Dermis microvascular lymphatic vessel endothelial cell (primary cell): ENCODE data around the gene MIGA2. TPM values are rescaled to one million over a fixed set of nuclear protein-coding genes. Genes with fewer than 3 reads are reported as not detected.

Experiments used
- DNase-seq, 2 donors: peaks; one replicate each; pipeline versions ENCODE4 v3.0.0 to v3.0.0-alpha.2; 2010; ENCODE audit warnings: low read depth in 2 of 2
- total RNA-seq: library from RNA; depleted of rRNA; stranded (reverse); fragments of >200 nt; gene quantifications from 2 replicates; pipeline ENCODE4 v1.2.1, GENCODE V29; 2014

The MIGA2 gene
- total RNA-seq, 1 donor from 2014 or later, result 15.5 TPM

DNA sequence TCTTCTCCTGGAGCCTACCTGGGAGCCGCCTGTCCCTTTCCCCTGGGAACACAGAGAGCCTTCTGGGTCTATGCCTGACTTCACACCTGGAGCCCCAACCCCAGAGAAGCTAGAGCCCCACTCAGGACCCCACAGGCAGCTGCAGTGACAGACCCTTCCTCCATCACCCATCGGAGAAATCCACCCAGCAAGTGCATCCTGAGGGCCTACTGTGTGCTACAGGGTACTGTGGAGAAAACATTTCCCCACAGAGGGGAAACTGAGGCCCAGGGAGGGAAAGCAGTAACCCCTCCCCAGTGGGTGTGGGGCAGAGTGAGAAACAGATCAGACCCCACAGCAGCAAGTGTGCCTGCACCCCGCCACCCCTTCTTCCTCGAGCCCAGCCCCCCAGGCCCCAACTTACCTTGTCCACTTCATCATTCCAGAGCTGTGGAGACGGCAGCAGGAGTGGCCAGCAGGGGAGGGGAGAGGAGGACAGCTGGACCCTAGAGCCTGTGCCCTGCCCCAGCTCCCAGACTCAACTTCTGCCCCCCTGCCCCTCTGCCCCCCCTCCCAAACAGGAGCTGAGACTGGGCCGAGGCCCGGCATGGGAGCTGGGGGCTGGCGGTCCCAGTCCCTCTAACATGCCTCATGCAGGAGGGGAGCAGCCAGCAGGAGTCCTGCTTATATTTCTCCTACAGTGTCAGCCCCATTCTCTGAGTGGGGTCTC, 26.0 kb upstream of the MIGA2 start:
- DNase-seq, result no peak

DNA sequence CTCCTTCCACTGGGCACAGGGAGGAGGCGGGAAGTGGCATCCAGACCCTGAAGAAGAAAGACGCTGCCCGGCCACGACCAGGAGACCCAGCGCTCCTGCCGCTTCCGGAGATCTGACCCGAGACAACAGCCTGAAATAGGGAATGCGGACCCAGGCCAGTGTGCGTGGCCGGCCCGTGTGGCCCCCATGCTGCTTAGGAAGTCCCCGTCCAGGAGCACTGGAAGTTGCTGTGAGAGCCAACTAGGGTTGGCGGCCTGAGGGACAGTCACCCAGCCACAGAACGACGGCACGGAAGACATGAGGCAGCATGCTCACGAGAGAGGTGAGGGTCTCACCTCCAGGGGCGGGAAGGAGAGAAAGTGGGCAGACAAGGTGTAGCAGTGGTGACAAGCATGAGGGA, 25.3 kb upstream of the MIGA2 start:
- DNase-seq, result no peak

DNA sequence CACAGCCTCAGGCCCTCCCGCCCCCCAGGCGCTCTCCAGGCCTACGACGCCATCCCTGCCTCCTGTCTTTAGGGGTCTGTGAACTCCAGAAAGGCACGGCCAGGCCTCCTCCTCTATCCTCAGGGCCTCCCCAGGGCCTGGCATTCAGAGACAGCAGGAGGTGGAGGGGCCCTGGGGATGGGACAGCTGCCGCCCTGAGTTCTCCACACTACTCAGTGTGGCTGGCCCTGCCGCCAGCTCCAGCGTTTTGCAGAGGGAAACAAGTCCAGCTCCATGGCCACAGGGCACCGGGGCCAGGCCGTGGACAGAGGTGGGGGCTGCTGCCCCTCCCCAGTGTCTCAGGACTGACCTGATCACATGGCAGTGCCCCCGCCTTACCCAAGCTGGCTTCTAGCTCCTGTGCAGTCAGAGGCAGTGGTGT, 24.7 kb upstream of the MIGA2 start:
- DNase-seq, result no peak

DNA sequence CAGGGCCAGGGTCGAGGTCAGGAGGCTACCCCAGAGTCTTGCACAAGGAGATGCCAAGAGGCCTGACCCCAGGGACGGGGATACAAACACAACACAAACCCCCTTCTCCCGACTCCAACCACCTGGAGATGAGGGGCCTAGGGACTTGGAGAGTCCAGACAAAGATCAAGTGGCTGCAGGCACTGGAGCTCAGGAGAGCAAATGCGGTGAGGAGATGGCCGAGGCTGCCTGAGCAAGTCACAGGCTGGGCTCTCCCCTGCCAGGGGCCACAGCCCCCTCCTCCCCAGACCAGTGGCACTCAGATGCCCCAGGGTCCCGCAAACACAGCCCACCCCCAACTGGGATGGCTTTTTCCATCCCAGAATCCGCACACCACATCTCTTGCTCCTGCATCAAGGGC, 24.1 kb upstream of the MIGA2 start:
- DNase-seq, result no peak

DNA sequence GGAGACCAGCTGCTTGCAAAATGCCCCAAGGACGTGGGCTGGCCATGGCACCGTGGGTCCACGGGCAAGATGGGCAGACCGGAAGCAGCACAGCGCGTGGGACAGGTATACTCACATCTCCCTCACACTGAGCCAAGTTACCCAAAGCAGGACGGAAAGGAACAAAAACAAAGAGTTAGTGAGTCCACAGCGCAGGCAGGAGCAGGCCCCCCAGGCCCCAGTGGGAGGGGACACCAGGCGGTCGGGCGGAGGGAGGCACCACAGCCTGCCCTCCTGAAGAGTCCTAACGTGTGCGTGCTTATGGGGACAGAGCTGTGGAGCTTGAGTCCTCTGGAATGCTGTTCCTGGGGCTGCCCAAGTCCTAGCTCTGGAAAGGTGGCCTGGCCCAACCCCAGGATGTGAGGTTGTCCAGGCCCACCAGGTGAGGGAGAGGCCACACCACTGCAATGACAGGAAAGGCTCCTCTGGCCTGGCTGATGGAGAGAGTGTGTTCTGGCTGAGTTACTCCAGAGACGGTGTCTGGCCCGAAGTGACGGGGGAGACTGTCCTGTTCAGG, 23.5 kb upstream of the MIGA2 start:
- no peak for DNase-seq

DNA sequence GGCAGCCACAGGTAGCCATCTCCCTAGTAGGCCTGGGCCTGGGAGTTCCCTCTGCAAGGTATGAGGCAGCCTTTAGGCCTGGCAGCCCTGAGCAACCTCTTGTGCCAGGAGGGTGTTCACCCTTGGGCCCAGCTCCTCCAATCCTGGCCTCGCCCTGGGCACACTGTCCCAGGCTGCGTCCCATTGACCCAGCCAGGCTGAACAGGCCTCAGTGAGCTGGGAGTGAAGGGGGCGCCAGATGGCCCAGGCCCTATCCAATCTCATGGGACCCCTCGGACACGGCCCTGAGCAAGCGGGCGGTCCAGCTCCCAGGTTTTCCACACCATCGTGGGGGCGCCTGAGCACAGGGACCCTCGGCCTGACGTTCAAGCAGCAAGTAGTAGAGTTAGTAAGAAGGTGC, 22.8 kb upstream of the MIGA2 start:
- no peak for DNase-seq

DNA sequence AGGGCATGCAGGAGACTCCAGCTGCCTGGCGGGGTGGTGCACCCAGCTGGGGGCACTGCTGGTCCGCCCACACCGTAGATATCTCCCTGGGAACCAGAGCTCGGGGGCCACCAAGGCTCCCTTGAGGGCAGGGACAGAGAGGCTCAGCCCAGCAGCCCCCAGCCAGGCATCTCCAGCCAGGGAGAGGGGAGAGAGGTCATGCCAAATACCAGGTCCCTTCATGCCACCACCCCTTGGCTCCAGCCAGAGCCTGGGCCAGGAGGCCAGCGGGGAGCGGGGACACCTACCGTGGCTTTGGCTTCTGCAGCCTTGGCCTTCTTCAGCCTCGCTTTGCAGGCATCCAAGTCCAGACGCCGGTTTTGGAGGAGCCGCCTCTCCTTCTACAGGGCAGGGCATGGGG, 22.3 kb upstream of the MIGA2 start:
- no peak for DNase-seq

DNA sequence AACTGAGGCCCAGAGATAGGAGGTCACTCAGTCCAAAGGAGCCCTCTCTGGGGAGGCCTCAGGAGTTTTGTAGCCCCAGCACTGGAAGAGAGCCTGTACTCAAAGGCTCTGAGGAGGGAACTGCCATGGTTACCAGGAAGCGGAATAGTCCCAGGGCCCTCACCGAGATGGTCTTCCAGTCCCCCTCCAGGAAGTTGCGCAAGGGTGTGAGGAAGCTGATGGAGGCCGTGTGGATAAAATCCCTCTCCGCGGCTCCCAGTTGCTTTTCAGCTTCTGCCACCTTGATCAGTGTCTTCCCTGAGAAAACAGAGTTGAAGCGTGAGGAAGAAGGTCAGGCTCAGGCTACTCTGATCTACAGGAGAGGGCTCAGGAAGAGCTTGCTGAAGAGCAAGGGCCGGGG, 21.8 kb upstream of the MIGA2 start:
- no peak for DNase-seq

DNA sequence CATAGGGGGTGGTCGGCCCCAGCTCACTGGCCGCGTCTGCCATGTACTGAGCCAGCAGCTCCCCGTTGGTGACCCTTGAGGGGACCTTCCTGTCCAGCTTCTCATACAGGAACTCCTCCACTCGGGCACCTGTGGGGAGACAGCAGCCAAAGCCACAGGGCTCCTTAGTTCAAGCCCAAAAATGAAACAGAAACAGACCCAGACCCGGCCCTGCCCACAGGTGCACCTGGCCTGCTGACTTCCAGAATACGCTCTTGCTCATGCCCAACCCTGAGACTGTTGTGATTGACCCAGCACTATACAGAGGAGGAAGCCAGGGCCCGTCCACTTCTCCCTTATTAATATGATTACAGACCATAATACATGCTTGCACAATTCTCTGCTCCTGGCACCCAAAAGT, 15.3 kb upstream of the MIGA2 start:
- DNase-seq, result no peak

DNA sequence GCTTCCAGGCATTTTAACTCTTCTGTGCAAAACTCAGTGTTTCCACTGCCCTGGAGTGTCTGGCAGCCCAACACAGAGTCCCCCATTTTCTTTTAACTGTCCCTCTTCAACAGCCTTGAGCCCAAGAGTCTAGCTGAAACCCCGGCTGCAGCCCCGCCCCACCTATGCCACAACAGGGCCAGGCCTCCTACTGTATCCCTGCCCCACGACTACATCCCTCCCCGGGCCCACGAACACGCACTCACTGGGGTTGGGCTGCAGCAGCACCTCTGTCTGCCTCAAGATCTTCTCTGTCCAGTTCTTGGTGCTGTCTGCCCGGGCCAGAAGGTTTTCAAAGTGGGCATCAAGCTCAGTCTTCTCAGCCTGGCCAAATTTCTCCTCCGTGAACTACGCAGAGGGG, 14.4 kb upstream of the MIGA2 start:
- DNase-seq, result no peak

DNA sequence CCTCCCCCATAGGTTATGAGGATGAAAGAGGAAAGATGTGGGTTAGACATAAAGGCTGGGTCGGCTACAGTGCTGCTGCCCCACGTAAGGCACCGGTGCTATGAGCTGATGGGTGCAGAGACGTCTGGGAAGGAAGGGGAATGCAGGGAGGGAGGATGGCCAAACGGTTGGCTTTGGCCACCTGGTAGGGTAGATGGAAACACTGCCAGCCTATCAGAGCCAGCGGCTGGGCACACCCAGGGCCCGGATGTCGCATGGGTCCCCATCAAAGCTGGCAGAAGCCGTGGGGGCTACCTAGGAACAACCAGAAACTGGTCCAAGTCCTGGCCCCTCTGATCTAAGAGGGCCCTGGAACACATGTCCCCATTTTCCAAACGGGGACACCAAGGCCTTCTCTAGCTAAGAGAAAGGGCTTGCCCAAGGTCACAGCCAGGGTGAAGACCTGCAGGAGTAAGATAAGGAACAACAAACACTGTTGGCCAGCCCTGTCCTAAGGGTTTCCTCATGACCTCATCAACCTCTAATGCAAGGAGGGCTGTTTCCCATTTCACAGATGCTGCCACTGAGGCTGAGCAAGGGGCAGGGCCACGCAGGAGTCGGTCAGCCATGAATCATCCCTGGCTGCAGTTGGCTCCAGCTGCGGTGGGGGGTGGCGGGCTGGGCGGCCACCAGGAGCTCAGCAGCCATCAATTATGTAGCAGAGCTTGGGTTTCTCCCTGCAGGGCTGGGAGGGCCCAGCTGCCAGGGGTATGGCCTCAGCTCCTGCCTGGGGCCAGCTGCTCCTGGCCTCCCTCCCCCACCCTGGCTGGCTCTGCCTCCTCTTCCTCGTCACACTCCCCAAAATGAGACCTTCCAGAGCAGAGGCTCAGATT, 13.2 kb upstream of the MIGA2 start:
- no peak for DNase-seq

DNA sequence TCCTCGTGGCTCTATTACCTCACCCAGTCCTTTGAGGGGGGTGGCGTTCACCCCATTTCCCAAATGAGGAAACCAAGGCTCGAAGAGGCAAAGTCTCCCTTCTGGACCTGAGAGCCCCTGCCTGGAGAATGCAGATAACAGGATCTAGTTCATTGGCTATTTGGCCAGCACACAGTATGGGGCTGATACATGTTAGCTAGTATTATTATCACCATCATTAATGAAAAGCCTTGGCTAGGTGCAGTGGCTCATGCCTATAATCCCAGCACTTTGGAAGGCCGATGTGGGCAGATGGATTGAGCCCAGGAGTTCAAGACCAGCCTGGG, 12.6 kb upstream of the MIGA2 start:
- DNase-seq, result no peak

DNA sequence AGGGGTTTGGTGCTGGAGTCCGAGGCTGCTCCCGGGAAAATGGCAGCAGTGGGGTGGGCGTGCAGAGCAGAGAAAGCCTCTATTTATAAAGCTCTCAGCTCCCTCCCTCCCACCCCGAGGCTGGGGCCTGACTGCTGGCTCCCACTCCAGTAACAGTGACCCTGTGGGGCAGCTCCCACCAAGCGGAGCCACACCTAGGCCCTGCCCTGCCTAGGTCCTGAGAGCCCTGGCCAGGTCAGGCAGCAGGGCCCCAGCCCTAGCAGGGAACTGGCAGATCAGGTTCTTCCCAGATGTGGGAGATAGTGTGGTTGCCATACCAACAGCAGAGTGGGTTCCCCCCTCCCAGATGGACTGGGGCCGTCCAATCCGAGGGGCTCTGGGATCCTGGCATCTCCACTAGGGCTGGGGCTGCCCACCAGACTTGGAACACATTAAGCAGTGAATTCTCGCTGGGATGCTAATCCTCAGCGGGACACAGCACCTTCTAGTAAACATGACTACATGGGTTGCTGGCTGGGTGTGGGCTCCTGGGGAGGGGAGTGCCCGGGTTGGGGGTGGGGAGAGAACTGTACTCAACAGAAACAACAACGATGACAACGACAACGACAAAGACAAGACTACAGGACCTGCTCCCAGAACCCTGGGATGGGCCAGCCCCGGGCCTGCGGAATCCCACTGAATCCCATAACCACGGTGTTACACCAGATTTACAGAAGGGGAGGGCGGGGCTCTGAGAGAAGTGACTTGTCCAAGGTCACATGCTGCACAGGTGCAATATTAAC, 9.8 kb upstream of the MIGA2 start:
- DNase-seq, result no peak

DNA sequence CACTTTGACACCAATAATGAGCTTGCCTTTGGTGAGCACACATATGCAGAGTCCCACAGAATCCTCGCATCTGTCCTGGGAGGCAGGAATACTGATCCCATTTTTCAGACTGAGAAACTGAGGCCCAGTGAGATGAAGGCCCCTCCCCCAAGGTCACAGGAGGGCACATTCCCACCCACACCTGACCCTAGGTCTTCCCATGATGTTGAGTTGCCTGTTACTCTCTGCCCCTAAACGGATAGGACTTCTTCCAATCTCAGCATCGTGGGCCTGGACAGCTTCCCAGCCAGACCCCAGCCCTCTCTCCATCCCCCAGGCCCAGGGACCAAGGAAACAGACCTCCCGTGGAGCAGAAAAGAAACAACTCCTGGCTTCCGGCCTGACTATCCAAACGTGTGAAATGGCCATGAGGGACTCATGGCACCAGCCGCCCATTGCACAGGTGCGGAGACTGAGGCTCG, 9.2 kb upstream of the MIGA2 start:
- no peak for DNase-seq

DNA sequence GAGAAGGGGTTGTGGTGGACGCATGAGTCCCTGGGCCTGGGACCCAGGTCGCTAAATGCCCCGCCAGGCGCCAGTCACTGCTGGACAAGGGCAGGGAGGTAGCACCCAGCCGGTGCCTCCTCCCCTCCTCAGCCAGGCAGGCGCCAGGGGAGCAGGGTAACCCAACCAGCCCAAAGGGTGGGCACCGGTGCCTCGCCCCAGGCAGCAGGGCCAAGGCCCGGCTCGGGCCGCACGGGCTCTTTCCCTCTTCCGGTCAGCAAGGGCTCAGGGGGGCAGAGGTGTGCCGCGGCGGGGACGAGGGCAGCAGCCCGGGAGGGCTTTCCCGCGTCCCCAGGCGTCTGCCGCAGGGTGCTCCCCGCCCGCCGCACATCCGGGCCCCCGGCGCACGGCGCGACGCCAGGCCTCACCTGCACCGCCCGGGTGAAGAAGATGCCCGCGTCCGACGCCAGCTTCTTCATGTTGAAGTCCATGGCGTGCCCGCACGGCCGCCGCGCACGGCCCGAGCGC, 8.7 kb upstream of the MIGA2 start:
- no peak for DNase-seq

DNA sequence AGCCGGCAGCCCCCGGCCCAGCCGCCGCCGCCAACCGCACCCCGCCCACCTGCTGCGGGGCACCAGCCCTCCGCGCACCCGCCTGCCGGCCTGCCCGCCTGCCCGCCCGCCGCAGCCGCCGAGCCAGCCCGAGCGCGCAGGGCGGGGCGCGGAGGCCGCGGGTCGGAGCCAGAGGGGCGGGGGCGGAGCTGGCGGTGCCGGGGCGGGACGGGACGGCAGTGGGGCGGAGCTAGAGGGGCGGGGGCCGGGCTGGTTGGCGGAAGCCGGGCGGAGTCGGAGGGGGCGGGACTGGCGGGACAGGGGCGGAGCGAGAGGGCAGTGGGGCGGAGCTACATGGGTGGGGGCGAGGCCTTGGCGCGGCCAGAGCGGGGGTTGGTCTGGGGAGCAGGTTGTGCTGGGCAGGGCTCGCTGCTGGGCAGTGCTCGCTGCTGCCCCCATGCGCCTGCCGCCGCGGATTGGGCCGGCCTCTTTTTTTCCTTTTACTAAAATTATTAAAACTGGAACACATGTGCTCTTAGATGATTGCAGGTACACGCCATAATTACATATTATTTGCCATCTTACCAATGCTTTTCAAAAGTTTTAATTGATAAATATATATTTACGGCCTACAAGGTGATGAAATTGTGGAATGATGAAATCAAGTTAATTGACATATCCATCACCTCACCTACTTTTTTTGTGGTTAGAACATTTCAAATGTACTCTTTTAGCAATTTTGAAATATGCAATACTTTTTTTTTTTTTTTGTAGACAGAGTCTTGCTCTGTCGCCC, 8.0 kb upstream of the MIGA2 start, which contains the start of gene SH3GLB2:
Gene SH3GLB2 (minus strand): TSS at position 140 of the 775 bp plus-strand sequence. CDS start 177 bp downstream, outside the sequence.
- peak; percentile 89 to 97 for DNase-seq

DNA sequence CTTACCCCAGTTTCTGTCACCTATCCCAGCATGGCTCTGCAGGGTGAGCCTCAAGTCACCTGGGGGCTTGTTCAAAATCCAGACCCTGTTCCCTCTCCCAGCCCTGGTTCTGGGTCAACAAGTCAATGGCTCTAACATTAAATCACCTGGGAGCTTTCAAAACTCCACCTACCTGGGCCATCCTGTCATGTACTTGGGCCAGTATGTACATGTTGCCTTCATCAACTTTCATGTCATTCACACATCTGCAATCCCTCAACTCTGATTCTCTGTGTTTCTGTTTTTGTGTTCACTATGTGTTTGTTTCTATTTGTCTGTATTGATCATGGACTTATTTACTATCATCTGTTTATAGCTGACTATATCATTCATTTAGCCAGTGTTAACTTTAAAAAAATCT, 6.2 kb upstream of the MIGA2 start:
- no peak for DNase-seq

DNA sequence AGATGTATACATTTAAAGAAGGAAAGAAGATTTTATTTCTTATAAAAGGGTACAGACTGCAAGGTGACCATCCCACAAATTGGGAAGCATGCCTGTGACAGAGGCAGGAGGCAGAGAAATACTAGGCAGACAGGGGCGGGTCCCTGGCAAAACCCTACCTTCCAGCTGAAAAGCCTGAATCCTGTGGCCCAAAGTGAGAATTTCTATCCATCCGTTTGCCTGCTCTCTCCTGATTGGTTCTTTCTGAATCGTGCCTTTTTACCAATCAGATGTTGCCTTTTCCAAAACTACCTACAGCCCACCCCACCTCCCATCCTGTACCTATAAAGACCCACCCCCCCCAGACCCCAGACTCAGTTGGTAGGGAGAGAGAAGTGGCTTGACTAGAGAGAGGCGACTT, 4.9 kb upstream of the MIGA2 start:
- no peak for DNase-seq

DNA sequence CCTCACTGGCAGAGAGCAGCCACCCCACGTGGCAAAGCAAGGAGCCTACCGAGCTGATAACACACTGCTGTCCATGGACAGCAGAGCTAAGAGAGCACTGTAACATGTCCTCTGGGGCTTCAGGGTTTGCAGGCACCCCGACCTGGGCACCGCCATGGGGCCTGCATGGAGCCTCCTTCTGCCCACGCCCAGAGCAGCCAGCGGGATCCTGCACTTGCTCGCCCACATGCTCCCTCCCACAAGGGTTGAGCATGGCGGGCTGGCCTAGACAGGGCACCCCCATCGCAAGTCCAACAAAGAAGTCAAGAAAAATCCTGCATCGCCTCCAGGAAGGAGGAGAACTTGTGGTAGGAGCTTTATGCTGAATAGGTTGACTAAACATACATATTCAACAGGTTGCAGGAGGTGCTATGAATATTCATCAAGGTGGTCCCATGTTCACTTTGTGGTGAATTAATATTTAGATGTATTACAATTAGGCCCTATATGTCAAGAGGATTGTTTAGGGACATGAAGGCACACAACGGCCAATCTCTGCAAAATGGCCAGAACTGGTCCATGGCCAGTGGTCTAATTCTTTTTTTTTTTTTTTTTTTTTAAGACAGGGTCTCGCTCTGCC, 3.8 kb upstream of the MIGA2 start:
- DNase-seq, result no peak

DNA sequence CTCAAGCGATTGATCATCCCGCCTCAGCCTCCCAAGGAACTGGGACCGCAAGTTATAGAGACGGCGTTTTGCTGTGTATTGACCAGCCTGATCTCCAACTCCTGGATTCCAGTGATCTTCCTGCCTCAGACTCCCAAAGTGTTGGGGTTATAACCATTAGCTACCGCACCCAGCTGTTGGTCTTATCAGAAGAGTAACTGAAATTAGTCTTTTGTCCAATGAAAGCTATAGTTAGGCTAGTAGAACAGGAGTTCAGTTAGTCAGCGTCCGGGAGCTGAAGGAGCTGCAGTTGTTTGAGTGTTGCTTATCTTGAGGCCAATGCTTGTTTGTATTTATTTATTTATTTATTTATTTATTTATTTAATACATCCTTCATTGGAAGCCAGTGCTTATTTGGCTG, 3.2 kb upstream of the MIGA2 start:
- DNase-seq, result no peak
